LNCaP clone FGC (cell line): ENCODE data around the gene SV2C.

ENCODE experiments used
- DNase-seq: peaks from one replicate; pipeline ENCODE4 v3.0.0-alpha.2; 2011; ENCODE audit warnings: low read depth
- H3K4me3 ChIP-seq: 2 replicates; pipeline ENCODE4 v1.5.1; 2011; ENCODE audit warnings: mild to moderate bottlenecking, low read depth, low read length, control low read depth
- CTCF ChIP-seq: IDR thresholded peaks from 2 replicates; pipeline ENCODE4 v1.5.1; 2012; ENCODE audit warnings: mild to moderate bottlenecking; ENCODE audit not compliant: control insufficient read depth, insufficient read depth; ENCODE audit errors: extremely low read depth

Gene SV2C

GRCh38 chr5:76210946-76211345 lies 127.8 kb downstream of the SV2C start:
- TF ChIP-seq CTCF, result no peak
- DNase-seq, result no peak
- no peak overlapping the region for H3K4me3 ChIP-seq

- H3K4me3 ChIP-seq, result no peak overlapping the region
- TF ChIP-seq CTCF, result no peak
- DNase-seq, result no peak
Measured at GRCh38 chr5:76213858-76214257, 130.7 kb downstream of the SV2C start.

GRCh38 chr5:76216748-76217147 lies 133.6 kb downstream of the SV2C start:
- no peak overlapping the region for H3K4me3 ChIP-seq
- no peak for DNase-seq
- TF ChIP-seq CTCF, result no peak

DNA sequence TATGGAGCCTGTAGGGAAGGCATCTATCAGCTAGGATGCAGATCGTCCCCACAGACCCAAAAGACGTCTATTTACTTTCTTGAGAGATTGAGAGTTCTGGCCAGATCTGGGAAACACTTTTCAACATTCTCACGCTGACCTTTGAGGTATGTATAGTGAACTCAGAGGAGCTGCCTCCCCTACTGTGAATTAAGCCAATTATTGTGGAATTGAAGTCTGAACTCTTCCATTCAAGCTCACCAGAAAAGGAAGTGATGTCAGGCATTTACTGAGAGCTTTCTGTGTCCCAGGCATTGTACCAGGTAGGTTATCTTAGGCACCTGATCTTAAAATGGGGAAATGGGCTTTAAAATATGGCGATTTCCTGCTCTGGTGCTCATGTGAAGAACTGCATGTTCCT lies 136.5 kb downstream of the SV2C start:
- DNase-seq, result no peak
- no peak for TF ChIP-seq CTCF
- H3K4me3 ChIP-seq, result no peak overlapping the region

DNA sequence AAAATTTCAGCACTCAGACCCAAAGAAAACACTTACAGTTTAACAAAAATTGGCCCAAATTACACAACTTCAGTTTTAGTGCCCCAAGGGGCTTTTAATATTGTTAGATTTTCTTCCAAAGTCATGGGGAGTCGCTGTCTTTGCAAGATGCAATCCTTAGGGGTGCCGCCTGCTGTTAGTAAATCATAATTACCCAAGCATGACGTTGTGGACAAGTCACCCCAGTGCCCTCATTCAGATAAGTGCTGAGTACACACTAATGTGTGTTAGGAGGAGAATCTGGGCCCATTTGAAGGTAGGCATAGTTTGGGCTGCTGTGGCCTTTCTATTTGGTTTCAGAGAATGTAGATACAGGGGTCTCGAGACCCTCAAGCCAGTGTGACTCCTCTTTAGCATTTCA lies 138.1 kb downstream of the SV2C start:
- no peak for DNase-seq
- no peak overlapping the region for H3K4me3 ChIP-seq
- no peak for TF ChIP-seq CTCF

- DNase-seq, result no peak
- no peak for TF ChIP-seq CTCF
- H3K4me3 ChIP-seq, result no peak overlapping the region
Measured at GRCh38 chr5:76222318-76222717, 139.1 kb downstream of the SV2C start.

DNA sequence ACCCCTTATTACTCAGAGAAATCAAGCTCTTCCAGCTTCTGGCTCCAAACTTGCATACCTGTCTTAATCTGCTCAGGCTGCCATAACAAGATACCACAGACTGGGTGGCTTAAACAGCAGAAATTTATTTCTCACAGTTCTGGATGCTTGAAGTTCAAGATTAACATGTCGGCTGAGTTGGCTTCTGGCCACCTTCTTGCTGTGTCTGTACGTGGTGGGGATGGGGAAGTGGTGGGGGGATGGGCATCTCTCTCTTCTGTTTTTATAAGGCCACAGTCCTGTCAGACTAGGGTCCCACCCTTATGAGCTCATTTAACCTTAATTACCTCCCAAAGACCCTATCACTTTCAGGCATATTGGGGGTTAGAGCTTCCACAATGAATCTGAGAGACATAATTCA lies 140.5 kb downstream of the SV2C start:
- no peak overlapping the region for H3K4me3 ChIP-seq
- no peak for DNase-seq
- TF ChIP-seq CTCF, result no peak
